Putamen (tissue), 1 donor: ENCODE measurements around the gene RNH1.

Experiments
- DNase-seq: peaks from one replicate; pipeline ENCODE4 v3.0.0-alpha.2; 2016; ENCODE audit warnings: low spot score

Gene RNH1

GRCh38 chr11:499201-500076 is 7.6 kb downstream of the RNH1 start:
- DNase-seq, result no peak

- no peak for DNase-seq
These were observed 8.5 kb downstream of the RNH1 start for GRCh38 chr11:498297-499181.

GRCh38 chr11:497565-498296 is 9.3 kb downstream of the RNH1 start:
- no peak for DNase-seq

GRCh38 chr11:496834-497564 is 10.0 kb downstream of the RNH1 start:
- no peak for DNase-seq

- DNase-seq, result no peak
These were observed 11.5 kb downstream of the RNH1 start for GRCh38 chr11:495537-495931.

- DNase-seq, result peak; percentile 88
These were observed 12.1 kb downstream of the RNH1 start for GRCh38 chr11:494761-495536.

GRCh38 chr11:492427-493226 is 14.4 kb downstream of the RNH1 start:
- DNase-seq, result no peak

GRCh38 chr11:491358-491757 is 15.7 kb downstream of the RNH1 start:
- no peak for DNase-seq

- DNase-seq, result no peak
These were observed 16.1 kb downstream of the RNH1 start for GRCh38 chr11:490930-491260.

GRCh38 chr11:490186-490929 is 16.7 kb downstream of the RNH1 start:
- no peak for DNase-seq

- no peak for DNase-seq
These were observed 17.3 kb downstream of the RNH1 start for GRCh38 chr11:489610-490185.

GRCh38 chr11:488992-489391 is 18.1 kb downstream of the RNH1 start:
- no peak for DNase-seq

GRCh38 chr11:488579-488978 is 18.5 kb downstream of the RNH1 start:
- no peak for DNase-seq

- DNase-seq, result no peak
These were observed 19.0 kb downstream of the RNH1 start for GRCh38 chr11:488062-488461.

GRCh38 chr11:487571-488021 is 19.4 kb downstream of the RNH1 start:
- no peak for DNase-seq

GRCh38 chr11:486189-486588 is 20.9 kb downstream of the RNH1 start:
- no peak for DNase-seq

GRCh38 chr11:484616-485015 is 22.4 kb downstream of the RNH1 start:
- no peak for DNase-seq

GRCh38 chr11:479311-479710 is 27.7 kb downstream of the RNH1 start:
- no peak for DNase-seq
